Lower leg skin (tissue), 3 donors: ENCODE data around the gene LDLRAD3.

Experiments
- POLR2A ChIP-seq, 2 donors: fragments of 450-650 bp; IDR thresholded peaks; one replicate each; pipeline ENCODE4 v1.6.1; 2016 to 2017; ENCODE audit warnings: antibody characterized with exemption in 2 of 2, mild to moderate bottlenecking in 1 of 2, moderate library complexity in 1 of 2
- TF ChIP-seq, protein P1 (sequence below), 3 donors: fragments of 450-650 bp; IDR thresholded peaks; one replicate each; pipeline ENCODE4 v1.5.1; 2016; ENCODE audit warnings: antibody characterized with exemption in 3 of 3, mild to moderate bottlenecking in 3 of 3, moderate library complexity in 2 of 3

DNA sequence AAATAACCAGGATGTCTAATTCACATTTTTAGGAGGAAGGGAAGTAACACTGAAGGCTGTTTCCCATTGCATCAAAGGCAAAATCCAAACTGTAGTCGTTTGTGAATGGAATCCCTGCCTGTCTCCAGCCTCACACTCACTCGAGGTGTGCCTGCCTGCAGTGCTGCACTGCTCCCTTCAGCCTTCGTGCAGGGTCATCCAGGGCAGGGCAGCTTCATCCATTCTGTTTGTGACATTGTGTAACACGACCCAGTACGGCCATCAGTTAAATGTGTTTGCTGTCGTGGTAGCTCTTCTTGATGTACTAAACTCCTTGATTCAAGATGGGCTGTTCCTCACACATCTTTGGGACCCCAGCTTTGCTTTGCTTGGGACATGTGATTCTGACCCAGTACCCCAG, 34.3 kb downstream of the LDLRAD3 start:
- TF ChIP-seq POLR2A (IDR thresholded peaks at IDR 0.05), result no peak
- TF ChIP-seq, protein P1, sequence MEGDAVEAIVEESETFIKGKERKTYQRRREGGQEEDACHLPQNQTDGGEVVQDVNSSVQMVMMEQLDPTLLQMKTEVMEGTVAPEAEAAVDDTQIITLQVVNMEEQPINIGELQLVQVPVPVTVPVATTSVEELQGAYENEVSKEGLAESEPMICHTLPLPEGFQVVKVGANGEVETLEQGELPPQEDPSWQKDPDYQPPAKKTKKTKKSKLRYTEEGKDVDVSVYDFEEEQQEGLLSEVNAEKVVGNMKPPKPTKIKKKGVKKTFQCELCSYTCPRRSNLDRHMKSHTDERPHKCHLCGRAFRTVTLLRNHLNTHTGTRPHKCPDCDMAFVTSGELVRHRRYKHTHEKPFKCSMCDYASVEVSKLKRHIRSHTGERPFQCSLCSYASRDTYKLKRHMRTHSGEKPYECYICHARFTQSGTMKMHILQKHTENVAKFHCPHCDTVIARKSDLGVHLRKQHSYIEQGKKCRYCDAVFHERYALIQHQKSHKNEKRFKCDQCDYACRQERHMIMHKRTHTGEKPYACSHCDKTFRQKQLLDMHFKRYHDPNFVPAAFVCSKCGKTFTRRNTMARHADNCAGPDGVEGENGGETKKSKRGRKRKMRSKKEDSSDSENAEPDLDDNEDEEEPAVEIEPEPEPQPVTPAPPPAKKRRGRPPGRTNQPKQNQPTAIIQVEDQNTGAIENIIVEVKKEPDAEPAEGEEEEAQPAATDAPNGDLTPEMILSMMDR (IDR thresholded peaks at IDR 0.05), result no peak
